ENCODE results near the gene NPPA.

GRCh38 chr1:11847667-11848372 lies at the start of gene NPPA:
- TF ChIP-seq POLR2AphosphoS5 (IDR thresholded peaks at IDR 0.05; ENCODE audit: borderline replicate concordance, low read depth, low read length) (no peak), EZH2 (IDR thresholded peaks at IDR 0.05) (no peak), FOXP2 (optimal IDR thresholded peaks at IDR 0.05; ENCODE audit: control extremely low read depth, extremely low read length, insufficient read depth) (no peak)

All from SK-N-MC (cell line).